GM19239 (cell line): ENCODE results near the gene RPL3.

Source experiments
- DNase-seq: peaks from one replicate; pipeline ENCODE4 v3.0.0; 2011; ENCODE audit warnings: low spot score; ENCODE audit not compliant: insufficient read length
- FAIRE-seq: peaks from 2 replicates; lab custom pipeline; 2011; peaks lifted over from hg19 to GRCh38; lab: Jason Lieb, UNC

RPL3 gene

DNA sequence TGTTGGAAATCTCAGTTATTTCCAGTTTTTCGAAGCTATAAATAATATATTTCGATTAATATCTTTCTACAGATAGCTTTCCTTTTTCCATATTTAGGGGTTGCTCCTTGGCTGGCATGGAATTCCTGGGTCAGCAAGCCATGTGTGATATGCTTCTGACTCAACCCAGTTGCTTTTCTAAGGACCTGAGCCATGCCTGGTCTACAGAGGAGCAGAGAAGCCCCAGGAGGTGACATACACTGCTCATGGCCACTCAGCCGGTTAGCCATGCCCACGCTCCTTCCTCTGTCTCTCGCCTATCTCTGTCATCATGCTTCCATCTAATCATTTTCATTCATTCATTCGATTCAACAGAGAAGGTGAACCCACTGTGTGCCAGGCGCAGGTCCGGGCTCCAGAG, 51.4 kb downstream of the RPL3 start:
- DNase-seq (no peak), FAIRE-seq (no peak)

DNA sequence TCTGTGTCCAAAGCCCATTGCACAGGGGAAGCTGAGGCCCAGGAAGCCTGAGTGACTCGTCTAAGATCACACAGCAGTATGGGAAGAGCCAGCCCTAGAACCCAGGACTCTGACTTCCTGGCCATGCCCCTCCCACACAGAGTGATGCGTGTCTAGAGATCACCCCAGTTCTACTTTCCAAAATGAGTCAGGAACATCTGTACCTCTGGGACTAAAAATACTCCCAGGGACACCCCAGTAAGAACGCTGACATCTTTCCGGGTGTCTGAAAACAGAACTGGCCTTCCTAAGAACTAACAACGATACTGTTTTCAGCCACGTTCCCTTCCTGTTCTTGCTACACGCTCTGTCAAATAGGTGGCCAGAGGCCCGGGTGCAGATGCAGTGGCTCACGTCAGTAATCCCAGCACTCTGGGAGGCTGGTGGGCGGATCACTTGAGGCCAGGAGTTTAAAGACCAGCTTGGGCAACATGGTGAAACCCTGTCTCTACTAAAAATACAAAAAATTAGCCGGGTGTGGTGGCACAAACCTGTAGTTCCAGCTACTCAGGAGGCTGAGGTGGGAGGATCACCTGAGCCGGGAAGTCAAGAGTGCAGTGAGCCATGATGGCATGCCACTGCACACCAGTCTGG, 52.9 kb downstream of the RPL3 start:
- DNase-seq (peak; percentile 68), FAIRE-seq (peak; percentile 100)

DNA sequence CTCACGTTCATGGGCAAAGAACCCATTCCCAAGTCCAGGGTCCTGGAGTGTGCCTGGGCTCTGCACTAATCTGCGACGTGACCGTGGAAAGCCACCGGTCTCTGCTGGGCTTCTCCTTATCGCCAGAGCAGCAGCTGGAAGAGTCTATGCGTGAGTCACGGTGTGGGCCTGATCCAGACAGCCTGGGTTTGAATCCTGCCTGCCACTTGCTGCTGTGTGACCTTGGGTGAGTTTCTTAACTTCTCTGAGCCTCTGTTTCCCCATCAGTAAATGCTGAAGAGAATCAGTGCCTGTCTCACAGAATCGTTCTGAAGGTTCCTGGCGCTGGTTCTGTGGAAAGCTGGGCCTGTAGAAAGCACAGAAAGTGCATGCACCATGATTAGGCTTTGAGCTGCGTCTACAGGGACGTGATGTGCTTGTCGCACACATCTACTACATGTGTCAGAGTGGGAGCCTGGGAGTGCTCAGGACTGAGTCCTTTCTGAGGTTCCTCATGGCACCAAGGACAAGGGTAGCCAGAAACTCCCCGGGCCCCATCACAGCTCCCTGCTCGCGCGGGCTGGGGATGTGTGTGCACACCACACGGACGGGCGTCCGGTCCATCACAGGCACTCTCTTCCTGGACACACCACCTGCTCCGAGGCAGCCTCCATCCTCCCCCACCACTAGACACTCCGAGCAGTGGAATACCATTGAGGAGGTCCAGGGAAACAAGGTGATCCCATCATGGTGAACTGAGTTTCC, 54.1 kb downstream of the RPL3 start:
- no peak for DNase-seq
- FAIRE-seq = no peak

DNA sequence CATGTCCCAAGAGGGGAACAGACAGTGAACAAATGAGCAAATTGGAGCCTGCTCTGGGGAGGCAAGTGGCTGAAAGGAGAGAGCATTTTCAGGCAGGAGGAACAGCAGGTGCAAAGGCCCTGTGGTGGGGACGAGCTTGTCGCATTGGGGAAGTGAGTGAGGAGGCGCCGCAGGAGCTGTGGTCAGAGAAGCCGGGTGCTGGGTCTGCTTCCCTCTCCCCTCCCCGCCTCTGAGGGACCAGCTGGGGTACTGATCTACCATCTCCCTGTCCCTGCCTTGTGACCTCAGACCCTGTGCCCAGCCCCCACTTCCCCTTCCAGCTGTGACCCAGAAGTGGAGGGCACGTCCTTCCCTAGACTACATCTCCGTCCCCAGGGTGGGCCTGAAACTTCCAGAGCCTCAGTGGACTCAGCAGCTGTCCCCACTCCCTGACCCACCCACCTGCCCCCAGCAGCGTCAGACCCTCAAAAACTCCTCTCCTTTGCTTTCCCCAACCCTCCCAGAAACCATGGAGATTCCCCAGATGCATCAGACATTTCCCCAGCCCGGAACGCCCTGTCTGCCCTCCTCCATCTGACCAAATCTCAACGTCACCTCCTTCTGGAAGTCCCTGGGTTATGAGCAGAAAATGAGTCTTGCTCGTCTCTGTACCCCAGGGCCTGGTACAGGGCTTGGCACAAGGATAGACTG, 54.9 kb downstream of the RPL3 start:
- FAIRE-seq (peak; percentile 37), DNase-seq (no peak)

DNA sequence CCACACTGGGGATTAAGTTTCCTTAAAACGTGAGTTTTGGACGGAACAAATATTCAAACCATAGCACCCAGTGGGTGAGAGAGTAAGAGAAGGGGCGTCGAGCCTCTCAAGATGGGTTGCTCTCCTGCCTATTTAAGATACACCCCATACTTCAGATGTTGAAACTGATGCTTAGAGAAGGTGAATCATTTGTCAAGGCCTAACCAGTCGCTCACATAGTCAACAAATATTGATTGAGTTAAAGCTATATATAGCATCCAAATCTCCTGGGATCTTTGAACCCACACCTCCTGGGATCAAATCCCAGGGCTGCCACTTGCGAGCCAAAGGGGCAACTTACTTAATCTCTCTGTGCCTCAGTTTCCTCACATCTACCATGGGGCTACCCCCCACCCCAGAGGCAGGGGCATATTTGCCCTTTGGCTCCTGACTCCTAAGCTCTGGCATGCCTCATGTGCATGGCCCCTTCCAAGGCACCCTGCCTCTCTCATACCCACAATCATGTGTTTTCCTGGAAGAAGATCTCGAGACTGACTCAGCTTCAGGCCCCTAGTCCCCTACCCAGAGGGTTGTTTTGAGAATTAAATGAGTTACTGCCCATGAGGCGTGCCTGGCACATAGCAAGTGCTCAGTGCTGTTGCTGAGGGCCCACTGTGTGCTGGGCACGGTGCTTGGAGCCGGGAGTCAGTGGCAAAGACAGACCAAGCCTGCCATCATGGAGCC, 55.6 kb downstream of the RPL3 start:
- FAIRE-seq = no peak

More for the DNA sequence above, 55.6 kb downstream of the RPL3 start:
- no peak for DNase-seq
